Adrenal gland (tissue), 12 donors: ENCODE results near the gene SLC26A6. TPM values are rescaled to one million over a fixed set of nuclear protein-coding genes. Genes with fewer than 3 reads are reported as not detected.

Source experiments
- DNase-seq, 7 donors: peaks; one replicate each; pipeline ENCODE4 v3.0.0-alpha.2; 2019 to 2020
- H3K27ac ChIP-seq, 5 donors: fragments of 200-600 bp; sonication (generic) in 4 of 5; 1 replicate in 3 of 5; 2 replicates in 2 of 5; pipeline versions ENCODE4 v1.5.1 to v1.8.0; 2016 to 2020; ENCODE audit warnings: mild to moderate bottlenecking in 1 of 5
- H3K27me3 ChIP-seq: fragments of 200-600 bp; 2 replicates; pipeline ENCODE4 v1.8.0; 2021
- H3K36me3 ChIP-seq, 2 donors: fragments of 200-600 bp; replicated peaks in 1 of 2; 1 replicate in 1 of 2; 2 replicates in 1 of 2; pipeline versions ENCODE4 v1.5.1 to v1.8.0; 2018 to 2022
- H3K4me1 ChIP-seq, 2 donors: fragments of 200-600 bp; replicated peaks in 1 of 2; 1 replicate in 1 of 2; 2 replicates in 1 of 2; pipeline versions ENCODE4 v1.5.1 to v1.8.0; 2018 to 2021
- H3K4me3 ChIP-seq, 4 donors: fragments of 200-600 bp; sonication (generic) in 3 of 4; one replicate each; pipeline ENCODE4 v1.5.1; 2016 to 2018
- H3K9me3 ChIP-seq, 3 donors: fragments of 200-600 bp; sonication (generic) in 1 of 3; replicated peaks in 1 of 3; 1 replicate in 2 of 3; 2 replicates in 1 of 3; pipeline versions ENCODE4 v1.5.1 to v1.8.0; 2016 to 2021
- CTCF ChIP-seq, 6 experiments: fragments of 450-650 bp in 4 of 6; fragments of 200-600 bp in 2 of 6; sonication (generic) in 1 of 6; IDR thresholded peaks; 1 replicate in 5 of 6; 2 replicates in 1 of 6; pipeline versions ENCODE4 v1.5.1 to v1.8.0; 2016 to 2021; ENCODE audit warnings: antibody characterized with exemption in 6 of 6, mild to moderate bottlenecking in 2 of 6, moderate library complexity in 1 of 6
- POLR2A ChIP-seq, 2 donors: fragments of 450-650 bp; IDR thresholded peaks; one replicate each; pipeline ENCODE4 v1.6.1; 2017; ENCODE audit warnings: antibody characterized with exemption in 2 of 2, mild to moderate bottlenecking in 2 of 2, moderate library complexity in 1 of 2
- WGBS, 4 donors: extraction: QIAGEN DNeasy Blood & Tissue Kit in 2 of 4; methylation state at CpG; one replicate each; pipeline versions ENCODE4 v1.1.5 to v1.1.7; 2013 to 2017; 5-methylcytosine and 5-hydroxymethylcytosine counted together
- intact Hi-C, 2 donors: fragments of 100-400 bp; cut with DNase I; formaldehyde crosslinking; loops; one replicate each; pipeline versions ENCODE4 v1.14.1 to v1.15.0; 2022 to 2023
- polyA plus RNA-seq, 3 donors: library from polyadenylated mRNA; stranded (reverse); fragments of 200-250 nt in 2 of 3; fragments of 350-450 nt in 1 of 3; fragmentation: Illumina TruSeq in 1 of 3; extraction: RNeasy Lipid Tissue Mini Kit (QIAGEN cat#74804) in 1 of 3; gene quantifications; one replicate each; pipeline ENCODE4 v1.2.3, GENCODE V29; 2013 to 2014
- total RNA-seq, 9 donors: library from RNA; depleted of rRNA in 4 of 9; stranded (reverse); fragments of >200 nt in 4 of 9; fragments of 120-200 nt in 1 of 9; fragmentation: NEBNext Ultra II Directional in 1 of 9; extraction: Animal tissue kit (Norgen Biotek cat#: 25700) in 1 of 9; gene quantifications; one replicate each; pipeline versions ENCODE4 v1.1.0 to v1.2.4, GENCODE V29; 2013 to 2023
- donor health status: healthy with polysubstance abuse.
- donor health status: Bipolar disorder and iron deficiency.
- donor health status: DM: yes; HTN: yes; CAD: no.
- donor health status: DM: no; HTN: no; CAD: no.
- donor health status: DM: no; HTN: no; CAD: no.
- donor health status: DM: yes; HTN: yes; CAD: no.

Gene SLC26A6
- total and polyA plus RNA-seq, 12 donors = 7.8 to 47.2 (median 17.6) TPM

DNA sequence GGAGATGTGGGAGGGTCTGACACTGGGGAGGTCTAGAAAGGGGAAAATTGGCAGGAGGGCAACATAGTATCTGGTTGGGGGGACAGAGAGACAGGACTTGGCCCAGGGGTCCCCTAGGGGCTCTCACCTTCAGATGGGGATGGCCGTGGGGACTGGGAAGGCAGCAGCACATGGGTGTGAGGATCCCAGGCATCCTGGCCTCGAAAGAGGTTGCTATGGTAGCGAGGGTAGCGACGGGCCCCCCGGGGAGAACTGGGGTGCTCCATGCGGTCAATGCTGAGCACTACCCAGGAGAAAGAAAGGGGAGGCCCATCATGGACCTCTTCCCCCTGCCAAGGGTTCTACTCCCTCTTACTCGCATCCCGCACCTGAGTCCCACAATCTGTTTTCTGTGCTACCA, 12.5 kb upstream of the SLC26A6 start:
- intact Hi-C loops = no loop called here
- H3K36me3 ChIP-seq = no peaks in the 10 kb centered on the region
- H3K4me1 ChIP-seq = no peaks in the 10 kb centered on the region
- DNase-seq = no peak
- no peak for TF ChIP-seq CTCF (IDR thresholded peaks at IDR 0.05)
- TF ChIP-seq POLR2A (IDR thresholded peaks at IDR 0.05) = no peak
- no peak overlapping the region for H3K4me3 ChIP-seq
- no peak overlapping the region for H3K27ac ChIP-seq
- H3K9me3 ChIP-seq = no peaks in the 10 kb centered on the region
- 71 to 93% (median 87%) methylated on average over 9 of the region's 9 CpGs for WGBS, 4 donors
- no peaks in the 10 kb centered on the region for H3K27me3 ChIP-seq

GRCh38 chr3:48644898-48645760, 9.9 kb upstream of the SLC26A6 start:
- H3K9me3 ChIP-seq = no peaks in the 10 kb centered on the region
- WGBS, 4 donors = 89 to 95% (median 92%) methylated on average over 4 to 22 of the region's 22 CpGs
- no peak overlapping the region for H3K27ac ChIP-seq
- H3K4me3 ChIP-seq = no peak overlapping the region
- TF ChIP-seq POLR2A (IDR thresholded peaks at IDR 0.05) = no peak
- TF ChIP-seq CTCF (IDR thresholded peaks at IDR 0.05) = no peak
- H3K36me3 ChIP-seq = no peaks in the 10 kb centered on the region
- no peaks in the 10 kb centered on the region for H3K27me3 ChIP-seq
- intact Hi-C loops = no loop called here
- no peak for DNase-seq
- no peaks in the 10 kb centered on the region for H3K4me1 ChIP-seq

DNA sequence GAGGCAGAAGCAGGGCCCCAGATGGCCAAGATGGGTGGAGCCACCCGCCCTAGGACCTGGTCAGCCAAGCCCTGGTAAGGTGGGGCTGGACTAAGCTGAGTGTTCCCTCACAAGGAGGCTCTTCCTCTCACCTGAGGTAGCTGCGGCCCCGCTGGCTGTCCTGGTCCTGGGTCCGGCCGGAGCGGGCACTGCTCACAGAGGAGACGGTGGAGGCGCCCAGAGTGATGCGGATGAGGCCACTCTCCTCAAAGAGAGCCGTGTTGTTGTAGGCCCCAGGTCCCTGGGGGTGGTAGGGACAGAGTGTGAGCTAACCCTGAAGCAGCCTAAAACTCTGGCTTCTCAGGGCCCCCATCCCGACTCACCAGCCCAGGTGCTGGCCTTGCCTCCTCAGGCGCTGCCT, 7.3 kb upstream of the SLC26A6 start:
- intact Hi-C loops = no loop called here
- WGBS, 4 donors = 91 to 100% (median 94%) methylated on average over 1 to 12 of the region's 12 CpGs
- Histone ChIP-seq H3K4me3 (no peak overlapping the region), H3K9me3 (no peaks in the 10 kb centered on the region), H3K36me3 (no peaks in the 10 kb centered on the region), H3K27ac (no peak overlapping the region), H3K4me1 (no peaks in the 10 kb centered on the region), H3K27me3 (no peaks in the 10 kb centered on the region)
- no peak for TF ChIP-seq CTCF (IDR thresholded peaks at IDR 0.05)
- TF ChIP-seq POLR2A (IDR thresholded peaks at IDR 0.05) = no peak
- DNase-seq = no peak

DNA sequence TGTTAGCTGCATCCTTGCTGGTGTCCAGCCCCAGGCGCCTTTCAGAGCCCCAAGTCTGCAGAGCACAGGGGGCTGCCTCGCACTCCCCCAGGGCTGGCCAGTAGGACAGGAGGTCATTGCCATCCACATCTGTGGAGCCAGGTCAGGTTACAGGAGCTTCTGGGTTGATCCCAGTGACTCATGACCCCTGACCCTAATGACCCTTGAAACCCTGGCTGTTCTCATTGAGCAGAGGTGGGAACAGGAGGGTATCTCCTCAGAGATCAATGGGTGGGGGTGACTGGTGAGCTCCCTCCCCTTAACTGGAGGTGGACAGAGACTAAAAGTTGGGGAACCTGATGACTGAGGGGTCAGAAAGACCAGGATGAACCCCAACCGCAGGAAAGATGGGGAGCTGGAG, 6.1 kb upstream of the SLC26A6 start:
- TF ChIP-seq CTCF (IDR thresholded peaks at IDR 0.05) (no peak), POLR2A (IDR thresholded peaks at IDR 0.05) (no peak)
- peaks cover 1 to 6% of the 10 kb centered on the region in 2 donors for H3K4me1 ChIP-seq
- H3K27ac ChIP-seq = no peak overlapping the region
- no peaks in the 10 kb centered on the region for H3K9me3 ChIP-seq
- no peaks in the 10 kb centered on the region for H3K36me3 ChIP-seq
- 89 to 100% (median 94%) methylated on average over 1 to 3 of the region's 3 CpGs for WGBS, 4 donors
- no peak overlapping the region for H3K4me3 ChIP-seq
- intact Hi-C loops = no loop called here
- H3K27me3 ChIP-seq = no peaks in the 10 kb centered on the region
- no peak for DNase-seq
